MM.1S (cell line): ENCODE measurements around the gene SGK1.
"Not testable (repeated sequence)": the region's sequence is repeated elsewhere in the genome, so short reads cannot be mapped to it uniquely, and the experiment has no call there.

Experiments used
- DNase-seq: peaks from one replicate; pipeline ENCODE4 v3.0.0-alpha.2; 2015
- H2AFZ ChIP-seq: fragments of 300-600 bp; sonication (generic); 2 replicates; pipeline ENCODE4 v1.6.0; 2016; ENCODE audit warnings: antibody characterized with exemption, low read length
- H3F3A ChIP-seq: fragments of 300-600 bp; sonication (generic); 2 replicates; pipeline ENCODE4 v1.6.1; 2016; ENCODE audit warnings: mild to moderate bottlenecking, antibody characterized with exemption, low read length, moderate library complexity, mixed read lengths; ENCODE audit not compliant: insufficient read depth
- H3K27ac ChIP-seq: fragments of 300-600 bp; sonication (generic); 2 replicates; pipeline ENCODE4 v1.5.1; 2016; ENCODE audit warnings: mild to moderate bottlenecking, low read length
- H3K27me3 ChIP-seq: fragments of 300-600 bp; sonication (generic); replicated peaks from 2 replicates; pipeline ENCODE4 v1.6.0; 2016; ENCODE audit warnings: low read length; ENCODE audit not compliant: insufficient read depth
- H3K36me3 ChIP-seq: fragments of 300-600 bp; sonication (generic); replicated peaks from 2 replicates; pipeline ENCODE4 v1.6.1; 2016; ENCODE audit warnings: mild to moderate bottlenecking, low read length, mixed read lengths; ENCODE audit not compliant: insufficient read depth
- H3K4me1 ChIP-seq: fragments of 300-600 bp; sonication (generic); 2 replicates; pipeline ENCODE4 v1.6.1; 2016; ENCODE audit warnings: low read length, mixed read lengths
- H3K4me2 ChIP-seq: fragments of 300-600 bp; sonication (generic); 2 replicates; pipeline ENCODE4 v1.6.0; 2016; ENCODE audit warnings: low read depth, low read length
- H3K4me3 ChIP-seq: fragments of 300-600 bp; sonication (generic); 2 replicates; pipeline ENCODE4 v1.5.1; 2016; ENCODE audit warnings: low read length, mixed read lengths
- H3K79me2 ChIP-seq: fragments of 300-600 bp; sonication (generic); 2 replicates; pipeline ENCODE4 v1.6.1; 2016; ENCODE audit warnings: mixed run types, low read length, mixed read lengths
- H3K9ac ChIP-seq: fragments of 300-600 bp; sonication (generic); 2 replicates; pipeline ENCODE4 v1.6.1; 2016; ENCODE audit warnings: low read length, mixed read lengths
- H3K9me2 ChIP-seq: fragments of 300-600 bp; sonication (generic); replicated peaks from 2 replicates; pipeline ENCODE4 v1.6.1; 2016; ENCODE audit warnings: mild to moderate bottlenecking, low read length, mixed read lengths; ENCODE audit not compliant: insufficient read depth
- H3K9me3 ChIP-seq: fragments of 300-600 bp; sonication (generic); replicated peaks from 2 replicates; pipeline ENCODE4 v1.6.1; 2016; ENCODE audit warnings: mild to moderate bottlenecking, low read length, mixed read lengths; ENCODE audit not compliant: insufficient read depth
- H4K20me1 ChIP-seq: fragments of 300-600 bp; sonication (generic); 2 replicates; pipeline ENCODE4 v1.6.1; 2016; ENCODE audit warnings: mild to moderate bottlenecking, low read length, moderate library complexity, mixed read lengths; ENCODE audit not compliant: insufficient read depth
- EZH2 ChIP-seq: fragments of 300-600 bp; sonication (generic); optimal IDR thresholded peaks from 2 replicates; pipeline ENCODE3; 2017; ENCODE audit warnings: low read depth, mild to moderate bottlenecking, antibody characterized with exemption, low read length, mixed read lengths
- EZH2phosphoT487 ChIP-seq: fragments of 300-600 bp; sonication (generic); IDR thresholded peaks from 2 replicates; pipeline ENCODE4 v1.6.1; 2018; ENCODE audit warnings: antibody characterized with exemption, low read length
- TF ChIP-seq, protein P1 (sequence below): fragments of 300-600 bp; sonication (generic); IDR thresholded peaks from 2 replicates; pipeline ENCODE4 v1.5.1; 2016; ENCODE audit warnings: antibody characterized with exemption, low read length, mixed read lengths

SGK1 gene

DNA sequence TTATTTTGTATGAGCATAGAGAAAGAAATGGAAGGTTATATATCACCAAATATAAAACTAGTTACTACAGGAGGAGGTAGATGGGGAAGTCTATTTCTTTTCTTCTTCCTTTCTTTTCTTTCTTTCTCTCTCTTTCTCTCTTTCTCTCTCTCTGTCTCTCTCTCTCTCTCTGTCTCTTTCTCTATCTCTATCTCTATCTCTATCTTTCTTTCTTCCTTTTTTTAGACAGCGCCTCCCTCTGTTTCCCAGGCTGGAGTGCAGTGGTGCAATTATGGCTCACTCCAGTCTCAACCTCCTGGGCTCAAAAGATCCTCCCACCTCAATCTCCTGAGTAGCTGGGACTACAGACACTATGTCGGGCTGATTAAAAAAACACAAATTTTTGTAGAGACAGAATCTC, 10.2 kb upstream of the SGK1 start:
- Histone ChIP-seq H3K4me1 (no peaks in the 10 kb centered on the region; the same call in 1 of the 2 replicates), H3K36me3 (no peaks in the 10 kb centered on the region), H2AFZ (no peak overlapping the region), H3K9me2 (no peaks in the 10 kb centered on the region), H3F3A (no peaks in the 10 kb centered on the region), H3K4me2 (no peak overlapping the region), H4K20me1 (no peaks in the 10 kb centered on the region), H3K27ac (no peak overlapping the region), H3K4me3 (no peak overlapping the region), H3K79me2 (no peaks in the 10 kb centered on the region), H3K9me3 (no peaks in the 10 kb centered on the region), H3K9ac (no peak overlapping the region), H3K27me3 (no peaks in the 10 kb centered on the region)
- TF ChIP-seq EZH2 (no peak), EZH2phosphoT487 (no peak)
- TF ChIP-seq, protein P1, sequence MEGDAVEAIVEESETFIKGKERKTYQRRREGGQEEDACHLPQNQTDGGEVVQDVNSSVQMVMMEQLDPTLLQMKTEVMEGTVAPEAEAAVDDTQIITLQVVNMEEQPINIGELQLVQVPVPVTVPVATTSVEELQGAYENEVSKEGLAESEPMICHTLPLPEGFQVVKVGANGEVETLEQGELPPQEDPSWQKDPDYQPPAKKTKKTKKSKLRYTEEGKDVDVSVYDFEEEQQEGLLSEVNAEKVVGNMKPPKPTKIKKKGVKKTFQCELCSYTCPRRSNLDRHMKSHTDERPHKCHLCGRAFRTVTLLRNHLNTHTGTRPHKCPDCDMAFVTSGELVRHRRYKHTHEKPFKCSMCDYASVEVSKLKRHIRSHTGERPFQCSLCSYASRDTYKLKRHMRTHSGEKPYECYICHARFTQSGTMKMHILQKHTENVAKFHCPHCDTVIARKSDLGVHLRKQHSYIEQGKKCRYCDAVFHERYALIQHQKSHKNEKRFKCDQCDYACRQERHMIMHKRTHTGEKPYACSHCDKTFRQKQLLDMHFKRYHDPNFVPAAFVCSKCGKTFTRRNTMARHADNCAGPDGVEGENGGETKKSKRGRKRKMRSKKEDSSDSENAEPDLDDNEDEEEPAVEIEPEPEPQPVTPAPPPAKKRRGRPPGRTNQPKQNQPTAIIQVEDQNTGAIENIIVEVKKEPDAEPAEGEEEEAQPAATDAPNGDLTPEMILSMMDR, result no peak
- DNase-seq, result no peak

DNA sequence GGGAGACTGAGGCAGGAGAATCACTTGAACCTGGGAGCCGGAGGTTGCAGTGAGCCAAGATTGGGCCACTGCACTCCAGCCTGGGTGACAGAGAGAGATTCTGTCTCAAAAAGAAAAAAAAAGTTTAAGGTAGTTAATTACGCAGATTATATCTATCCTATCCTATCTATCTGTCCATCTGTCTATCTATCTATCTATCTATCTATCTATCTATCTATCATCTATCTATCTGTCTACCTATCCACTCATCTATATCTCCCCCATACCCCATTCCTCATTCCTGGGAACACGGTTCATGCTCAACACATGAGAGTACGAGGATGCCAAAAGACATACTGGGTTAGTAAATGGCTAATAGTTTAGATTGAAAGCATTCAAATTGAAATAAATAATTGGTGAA, 8.3 kb upstream of the SGK1 start:
- H3F3A ChIP-seq, H3K4me1 ChIP-seq, H3K9me2 ChIP-seq, H3K9me3 ChIP-seq, H3K27ac ChIP-seq, H3K4me2 ChIP-seq, DNase-seq, H2AFZ ChIP-seq, H3K79me2 ChIP-seq, H3K36me3 ChIP-seq, H3K4me3 ChIP-seq, H3K27me3 ChIP-seq, H3K9ac ChIP-seq, H4K20me1 ChIP-seq: not testable (repeated sequence)

- no peaks in the 10 kb centered on the region for H3F3A ChIP-seq
These were observed 6.9 kb upstream of the SGK1 start for GRCh38 chr6:134324766-134325165.

GRCh38 chr6:134324141-134324540, 6.2 kb upstream of the SGK1 start:
- Histone ChIP-seq H3K9ac (no peak overlapping the region), H3K79me2 (no peaks in the 10 kb centered on the region), H3K27me3 (no peaks in the 10 kb centered on the region), H3K9me2 (no peaks in the 10 kb centered on the region), H3F3A (no peaks in the 10 kb centered on the region), H3K36me3 (no peaks in the 10 kb centered on the region), H3K9me3 (no peaks in the 10 kb centered on the region), H4K20me1 (no peaks in the 10 kb centered on the region), H3K4me2 (no peak overlapping the region), H3K4me3 (no peak overlapping the region), H3K27ac (no peak overlapping the region), H3K4me1 (no peaks in the 10 kb centered on the region), H2AFZ (no peak overlapping the region)
- TF ChIP-seq EZH2, result no peak
- TF ChIP-seq, protein P1, result no peak
- no peak for TF ChIP-seq EZH2phosphoT487
- no peak for DNase-seq

More at GRCh38 chr6:134324766-134325165, 6.9 kb upstream of the SGK1 start:
- Histone ChIP-seq H3K79me2 (no peaks in the 10 kb centered on the region), H3K9ac (no peak overlapping the region), H3K36me3 (no peaks in the 10 kb centered on the region), H4K20me1 (no peaks in the 10 kb centered on the region), H3K4me1 (no peaks in the 10 kb centered on the region), H2AFZ (no peak overlapping the region), H3K9me3 (no peaks in the 10 kb centered on the region), H3K4me3 (no peak overlapping the region), H3K4me2 (no peak overlapping the region), H3K27me3 (no peaks in the 10 kb centered on the region), H3K27ac (no peak overlapping the region), H3K9me2 (no peaks in the 10 kb centered on the region)
- TF ChIP-seq EZH2 (no peak), EZH2phosphoT487 (no peak)
- TF ChIP-seq, protein P1, result no peak
- no peak for DNase-seq
